Tibial artery (tissue), 4 donors: ENCODE measurements around the gene POMT1.

ENCODE experiments used
- DNase-seq, 2 donors: peaks; one replicate each; pipeline ENCODE4 v3.0.0-alpha.2; 2019
- H3K27ac ChIP-seq, 2 donors: fragments of 200-600 bp; sonication (generic) in 1 of 2; 1 replicate in 1 of 2; 2 replicates in 1 of 2; pipeline ENCODE4 v1.5.1; 2018 to 2019; ENCODE audit warnings: mild to moderate bottlenecking in 1 of 2
- H3K27me3 ChIP-seq, 2 donors: fragments of 200-600 bp; sonication (generic) in 1 of 2; one replicate each; pipeline versions ENCODE4 v1.5.1 to v1.6.0; 2016 to 2019
- H3K36me3 ChIP-seq, 3 donors: fragments of 200-600 bp; sonication (generic) in 2 of 3; one replicate each; pipeline ENCODE4 v1.5.1; 2016 to 2019; ENCODE audit warnings: mild to moderate bottlenecking in 2 of 3
- H3K4me1 ChIP-seq, 4 donors: fragments of 200-600 bp; sonication (generic) in 2 of 4; 1 replicate in 3 of 4; 2 replicates in 1 of 4; pipeline ENCODE4 v1.5.1; 2016 to 2019
- H3K4me3 ChIP-seq, 2 donors: fragments of 200-600 bp; sonication (generic) in 1 of 2; 1 replicate in 1 of 2; 2 replicates in 1 of 2; pipeline ENCODE4 v1.5.1; 2018 to 2019; ENCODE audit warnings: mild to moderate bottlenecking in 2 of 2
- H3K9me3 ChIP-seq, 3 donors: fragments of 200-600 bp; sonication (generic) in 1 of 3; one replicate each; pipeline ENCODE4 v1.5.1; 2016 to 2019
- CTCF ChIP-seq, 2 experiments: fragments of 200-600 bp in 1 of 2; fragments of 450-650 bp in 1 of 2; IDR thresholded peaks; one replicate each; pipeline ENCODE4 v1.5.1; 2017 to 2019; ENCODE audit warnings: antibody characterized with exemption in 2 of 2, mild to moderate bottlenecking in 1 of 2, moderate library complexity in 1 of 2
- intact Hi-C: fragments of 100-400 bp; cut with DNase I; formaldehyde crosslinking; loops from one replicate; pipeline ENCODE4 v1.15.0; 2023; ENCODE audit warnings: low total_unique reads

The POMT1 gene

GRCh38 chr9:131475111-131475955, 27.4 kb upstream of the POMT1 start:
- intact Hi-C loops, result loop anchor here (10.0 kb wide), 1 partner anchor 101 kb away; no protein-coding TSS in a partner anchor
- DNase-seq, result peak in 1 of 2 donors; percentile 65
- H3K36me3 ChIP-seq, result peaks cover 95 to 100% (median 100%) of the 10 kb centered on the region in 3 donors
- no peak overlapping the region for H3K27ac ChIP-seq
- H3K4me1 ChIP-seq, result no peaks in the 10 kb centered on the region
- no peaks in the 10 kb centered on the region for H3K9me3 ChIP-seq
- H3K4me3 ChIP-seq, result no peak overlapping the region
- no peak for TF ChIP-seq CTCF (IDR thresholded peaks at IDR 0.05)
- no peaks in the 10 kb centered on the region for H3K27me3 ChIP-seq

- Histone ChIP-seq H3K4me3 (no peak overlapping the region), H3K4me1 (no peaks in the 10 kb centered on the region), H3K9me3 (no peaks in the 10 kb centered on the region), H3K27ac (no peak overlapping the region), H3K27me3 (no peaks in the 10 kb centered on the region), H3K36me3 (peaks cover 93 to 100% (median 98%) of the 10 kb centered on the region in 3 donors)
- peak in 1 of 2 donors; percentile 60 for DNase-seq
- intact Hi-C loops, result loop anchor here (10.0 kb wide), 1 partner anchor 101 kb away; no protein-coding TSS in a partner anchor
- peak; percentile 19 to 31 for TF ChIP-seq CTCF (IDR thresholded peaks at IDR 0.05)
Observed at GRCh38 chr9:131475956-131476776, 26.6 kb upstream of the POMT1 start.

GRCh38 chr9:131476777-131477345, 25.9 kb upstream of the POMT1 start:
- Histone ChIP-seq H3K4me1 (peaks cover 0 to 3% (median 0%) of the 10 kb centered on the region in 4 donors), H3K9me3 (no peaks in the 10 kb centered on the region), H3K27me3 (no peaks in the 10 kb centered on the region), H3K27ac (no peak overlapping the region), H3K36me3 (peaks cover 93 to 100% (median 98%) of the 10 kb centered on the region in 3 donors), H3K4me3 (no peak overlapping the region)
- intact Hi-C loops, result loop anchor here (10.0 kb wide), 1 partner anchor 102 kb away; no protein-coding TSS in a partner anchor
- peak in 1 of 2 donors; percentile 63 for DNase-seq
- no peak for TF ChIP-seq CTCF (IDR thresholded peaks at IDR 0.05)

- H3K27me3 ChIP-seq, result no peaks in the 10 kb centered on the region
- H3K4me1 ChIP-seq, result peaks cover 0 to 8% (median 0%) of the 10 kb centered on the region in 4 donors
- DNase-seq, result peak in 1 of 2 donors; percentile 62
- H3K36me3 ChIP-seq, result peaks cover 93 to 100% (median 98%) of the 10 kb centered on the region in 3 donors
- no peaks in the 10 kb centered on the region for H3K9me3 ChIP-seq
- intact Hi-C loops, result loop anchor here (10.0 kb wide), 1 partner anchor 103 kb away; no protein-coding TSS in a partner anchor
- no peak overlapping the region for H3K4me3 ChIP-seq
- H3K27ac ChIP-seq, result no peak overlapping the region
- TF ChIP-seq CTCF (IDR thresholded peaks at IDR 0.05), result no peak
Observed at GRCh38 chr9:131477367-131477766, 25.4 kb upstream of the POMT1 start.

- Histone ChIP-seq H3K4me1 (peaks cover 0 to 13% (median 0%) of the 10 kb centered on the region in 4 donors), H3K27ac (no peak overlapping the region), H3K4me3 (no peak overlapping the region), H3K9me3 (no peaks in the 10 kb centered on the region), H3K36me3 (peaks cover 93 to 100% (median 98%) of the 10 kb centered on the region in 3 donors), H3K27me3 (no peaks in the 10 kb centered on the region)
- TF ChIP-seq CTCF (IDR thresholded peaks at IDR 0.05), result no peak
- intact Hi-C loops, result loop anchor here (10.0 kb wide), 1 partner anchor 103 kb away; no protein-coding TSS in a partner anchor
- DNase-seq, result peak in 1 of 2 donors; percentile 54
Observed at GRCh38 chr9:131477816-131478419, 24.8 kb upstream of the POMT1 start.
